K562 (cell line): Measurements from ENCODE around the gene AZGP1. TPM values are rescaled to one million over a fixed set of nuclear protein-coding genes. Genes with fewer than 3 reads are reported as not detected.

Experiments
- BACH1 ChIP-seq: fragments of 200-800 bp; sonication (Bioruptor generic); IDR thresholded peaks from 2 replicates; pipeline ENCODE4 v1.6.1; 2016; ENCODE audit warnings: missing genetic modification characterization, missing compliant biosample characterization
- DMBX1 ChIP-seq: fragments of 250-450 bp; sonication (Bioruptor Pico); IDR thresholded peaks from 2 replicates; pipeline ENCODE4 v1.8.0; 2022; ENCODE audit warnings: inconsistent platforms, mild to moderate bottlenecking, moderate library complexity, borderline replicate concordance
- EP400 ChIP-seq: fragments of 450-650 bp; IDR thresholded peaks from 2 replicates; pipeline ENCODE4 v1.6.1; 2017; ENCODE audit warnings: antibody characterized with exemption, mild to moderate bottlenecking, moderate library complexity
- GTF2B ChIP-seq: IDR thresholded peaks from 2 replicates; pipeline ENCODE4 v1.6.1; 2011; ENCODE audit not compliant: insufficient read length; ENCODE audit errors: extremely low read depth
- IRF9 ChIP-seq: fragments of 450-650 bp; IDR thresholded peaks from 2 replicates; pipeline ENCODE4 v1.6.1; 2016; ENCODE audit warnings: missing biosample characterization, missing genetic modification characterization
- MECOM ChIP-seq: fragments of 250-450 bp; sonication (Bioruptor Pico); IDR thresholded peaks from 2 replicates; pipeline ENCODE4 v1.8.0; 2022; ENCODE audit warnings: inconsistent platforms
- MYBL2 ChIP-seq, 2 experiments: fragments of 450-650 bp in 1 of 2; sonication (generic) in 1 of 2; formaldehyde crosslinking in 1 of 2; IDR thresholded peaks; 2 replicates each; pipeline versions ENCODE4 v1.6.1 to v1.8.1; 2017 to 2022; ENCODE audit warnings: borderline replicate concordance in 1 of 2, inconsistent platforms in 1 of 2, low read depth in 1 of 2, mild to moderate bottlenecking in 1 of 2, missing genetic modification reagents in 1 of 2, moderate library complexity in 1 of 2
- NR4A1 ChIP-seq, 2 experiments: fragments of 250-450 bp in 1 of 2; fragments of 450-650 bp in 1 of 2; sonication (Bioruptor Pico) in 1 of 2; IDR thresholded peaks; 2 replicates each; pipeline versions ENCODE4 v1.4.0 to v1.6.1; 2016 to 2020; ENCODE audit warnings: mild to moderate bottlenecking in 2 of 2, missing compliant biosample characterization in 1 of 2, missing genetic modification characterization in 1 of 2, moderate library complexity in 1 of 2
- PURB ChIP-seq: sonication (generic); formaldehyde crosslinking; IDR thresholded peaks from 2 replicates; pipeline ENCODE4 v1.9.0; 2021; ENCODE audit warnings: low read depth, mild to moderate bottlenecking, missing genetic modification reagents
- SAP30 ChIP-seq: fragments of 200-600 bp; sonication (generic); IDR thresholded peaks from 2 replicates; pipeline ENCODE4 v1.6.1; 2012; ENCODE audit warnings: borderline replicate concordance, low read depth, mild to moderate bottlenecking, moderate library complexity, low read length, control low read depth, inconsistent platforms; ENCODE audit not compliant: insufficient read depth, poor library complexity, severe bottlenecking
- SMARCA5 ChIP-seq: fragments of 450-650 bp; IDR thresholded peaks from 2 replicates; pipeline ENCODE4 v1.6.1; 2016
- ZBTB33 ChIP-seq: sonication (generic); formaldehyde crosslinking; IDR thresholded peaks from 2 replicates; pipeline ENCODE4 v1.8.1; 2023; ENCODE audit warnings: mild to moderate bottlenecking, missing genetic modification reagents
- ZNF551 ChIP-seq: fragments of 250-450 bp; sonication (Bioruptor Pico); IDR thresholded peaks from 2 replicates; pipeline ENCODE4 v1.5.0; 2021; ENCODE audit warnings: mild to moderate bottlenecking, moderate library complexity
- ZNF583 ChIP-seq: fragments of 250-450 bp; sonication (Bioruptor Pico); IDR thresholded peaks from 2 replicates; pipeline ENCODE4 v1.4.0; 2020
- ZNF77 ChIP-seq: fragments of 250-450 bp; sonication (Bioruptor Pico); IDR thresholded peaks from 2 replicates; pipeline ENCODE4 v1.5.0; 2020
- polyA plus RNA-seq, 8 experiments: library from polyadenylated mRNA; depleted of rRNA in 4 of 8; stranded (reverse) in 5 of 8; unstranded in 3 of 8; fragments of >200 nt; fragmentation: Nextera tagmentation in 2 of 8; fragmentation: Illumina TruSeq in 1 of 8; extraction: Ambion mirVana in 2 of 8; extraction: Trizol in 1 of 8; gene quantifications; 2 replicates each; pipeline versions ENCODE4 v1.2.1 to v1.2.3, GENCODE V29; 2011 to 2014; ENCODE audit warnings: inconsistent platforms in 1 of 8, missing spikeins in 1 of 8
- total RNA-seq, 7 experiments: library from RNA; depleted of rRNA in 6 of 7; stranded (reverse); fragments of >200 nt in 6 of 7; fragmentation: Illumina TruSeq in 2 of 7; extraction: Trizol in 2 of 7; gene quantifications; 2 replicates each; pipeline versions ENCODE4 v1.2.1 to v1.2.3, GENCODE V29; 2011 to 2021; ENCODE audit warnings: low replicate concordance in 1 of 7
- TF ChIP-seq, protein P1 (sequence below): fragments of 250-450 bp; sonication (Bioruptor Pico); IDR thresholded peaks from 2 replicates; pipeline ENCODE4 v1.4.0; 2020; ENCODE audit warnings: mild to moderate bottlenecking, moderate library complexity
- TF ChIP-seq, protein P2 (sequence below): sonication (generic); formaldehyde crosslinking; IDR thresholded peaks from 2 replicates; pipeline ENCODE4 v1.8.0; 2022; ENCODE audit warnings: missing genetic modification reagents, mild to moderate bottlenecking, moderate library complexity, borderline replicate concordance

The AZGP1 gene
- total and polyA plus RNA-seq, 9 of the 15 experiments (the other 6 are each of a cell fraction or from before 2014, with no cell fraction given) = 0.18 to 0.53 TPM; not detected in 7

- TF ChIP-seq MYBL2 (IDR thresholded peaks at IDR 0.05; ENCODE audit: low read depth) = no peak; the same call in 1 of the 2 replicates
- TF ChIP-seq MYBL2 (CRISPR knock-in tag; IDR thresholded peaks at IDR 0.05; ENCODE audit: borderline replicate concordance) = no peak
- peak; percentile 90 for TF ChIP-seq SAP30
- TF ChIP-seq IRF9 (tag) = no peak
- no peak for TF ChIP-seq ZNF77
- no peak for TF ChIP-seq BACH1
- TF ChIP-seq, protein P1, sequence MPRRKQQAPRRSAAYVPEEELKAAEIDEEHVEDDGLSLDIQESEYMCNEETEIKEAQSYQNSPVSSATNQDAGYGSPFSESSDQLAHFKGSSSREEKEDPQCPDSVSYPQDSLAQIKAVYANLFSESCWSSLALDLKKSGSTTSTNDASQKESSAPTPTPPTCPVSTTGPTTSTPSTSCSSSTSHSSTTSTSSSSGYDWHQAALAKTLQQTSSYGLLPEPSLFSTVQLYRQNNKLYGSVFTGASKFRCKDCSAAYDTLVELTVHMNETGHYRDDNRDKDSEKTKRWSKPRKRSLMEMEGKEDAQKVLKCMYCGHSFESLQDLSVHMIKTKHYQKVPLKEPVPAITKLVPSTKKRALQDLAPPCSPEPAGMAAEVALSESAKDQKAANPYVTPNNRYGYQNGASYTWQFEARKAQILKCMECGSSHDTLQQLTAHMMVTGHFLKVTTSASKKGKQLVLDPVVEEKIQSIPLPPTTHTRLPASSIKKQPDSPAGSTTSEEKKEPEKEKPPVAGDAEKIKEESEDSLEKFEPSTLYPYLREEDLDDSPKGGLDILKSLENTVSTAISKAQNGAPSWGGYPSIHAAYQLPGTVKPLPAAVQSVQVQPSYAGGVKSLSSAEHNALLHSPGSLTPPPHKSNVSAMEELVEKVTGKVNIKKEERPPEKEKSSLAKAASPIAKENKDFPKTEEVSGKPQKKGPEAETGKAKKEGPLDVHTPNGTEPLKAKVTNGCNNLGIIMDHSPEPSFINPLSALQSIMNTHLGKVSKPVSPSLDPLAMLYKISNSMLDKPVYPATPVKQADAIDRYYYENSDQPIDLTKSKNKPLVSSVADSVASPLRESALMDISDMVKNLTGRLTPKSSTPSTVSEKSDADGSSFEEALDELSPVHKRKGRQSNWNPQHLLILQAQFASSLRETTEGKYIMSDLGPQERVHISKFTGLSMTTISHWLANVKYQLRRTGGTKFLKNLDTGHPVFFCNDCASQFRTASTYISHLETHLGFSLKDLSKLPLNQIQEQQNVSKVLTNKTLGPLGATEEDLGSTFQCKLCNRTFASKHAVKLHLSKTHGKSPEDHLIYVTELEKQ = no peak
- peak; percentile 52; the same call in 1 of the 2 replicates for TF ChIP-seq MECOM
- peak; percentile 33 for TF ChIP-seq ZBTB33
- peak; percentile 88 for TF ChIP-seq EP400
- no peak for TF ChIP-seq SMARCA5
- no peak for TF ChIP-seq GTF2B
- TF ChIP-seq, protein P2, sequence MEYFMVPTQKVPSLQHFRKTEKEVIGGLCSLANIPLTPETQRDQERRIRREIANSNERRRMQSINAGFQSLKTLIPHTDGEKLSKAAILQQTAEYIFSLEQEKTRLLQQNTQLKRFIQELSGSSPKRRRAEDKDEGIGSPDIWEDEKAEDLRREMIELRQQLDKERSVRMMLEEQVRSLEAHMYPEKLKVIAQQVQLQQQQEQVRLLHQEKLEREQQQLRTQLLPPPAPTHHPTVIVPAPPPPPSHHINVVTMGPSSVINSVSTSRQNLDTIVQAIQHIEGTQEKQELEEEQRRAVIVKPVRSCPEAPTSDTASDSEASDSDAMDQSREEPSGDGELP (CRISPR knock-in tag) = peak; percentile 73; the same call in 1 of the 2 replicates
- no peak for TF ChIP-seq ZNF551 (CRISPR knock-in tag)
- TF ChIP-seq NR4A1 (CRISPR knock-in tag; IDR thresholded peaks at IDR 0.05) = 0 out of 2 replicates have a peak, but pooled peaks have one; percentile 7
- TF ChIP-seq NR4A1 (tag; IDR thresholded peaks at IDR 0.05) = no peak
- TF ChIP-seq DMBX1 (CRISPR knock-in tag) = 0 out of 2 replicates have a peak, but pooled peaks have one; percentile 67
- peak; percentile 66; the same call in 1 of the 2 replicates for TF ChIP-seq ZNF583 (CRISPR knock-in tag)
- no peak for TF ChIP-seq PURB (CRISPR knock-in tag)
Measured at GRCh38 chr7:99918959-99919813, 56.6 kb downstream of the AZGP1 start, which contains the start of gene TRIM4 (continued).
